Measurements from ENCODE around the gene CRYBG1. TPM values are rescaled to one million over a fixed set of nuclear protein-coding genes. Genes with fewer than 3 reads are reported as not detected.
A peak's percentile ranks its signal among the peaks of the same experiment; 100 is the strongest.

The CRYBG1 gene
- total RNA-seq, 2 experiments from 2014 or later: 34.9 to 36.8 TPM

GRCh38 chr6:106534004-106534403 is 173.5 kb downstream of the CRYBG1 start:
- Mint-ChIP-seq H3K9me3 (ENCODE audit: insufficient read depth) (no peaks in the 10 kb centered on the region), H3K4me3 (no peak overlapping the region), H3K4me1 (ENCODE audit: low read depth) (peaks cover 61% of the 10 kb centered on the region), H3K27ac (peak overlapping the region; percentile 58), H3K27me3 (ENCODE audit: low read depth) (no peaks in the 10 kb centered on the region), H3K36me3 (ENCODE audit: low read depth) (peaks cover 86% of the 10 kb centered on the region)
- ATAC-seq (no peak), DNase-seq (no peak)
- ChIA-PET POLR2A (interaction anchor here (1.9 to 2.6 kb wide), 4 partner anchors 9 to 23 kb away, joined by 6 to 25 read pairs (median 14); no protein-coding TSS in a partner anchor), CTCF (interaction anchor here (0.9 to 2.8 kb wide), 9 partner anchors 9 to 33 kb away, joined by 3 to 35 read pairs (median 4); no protein-coding TSS in a partner anchor)

GRCh38 chr6:106534564-106534982 is 174.1 kb downstream of the CRYBG1 start:
- ChIA-PET POLR2A (interaction anchor here (1.9 to 2.6 kb wide), 4 partner anchors 10 to 23 kb away, joined by 6 to 25 read pairs (median 14); no protein-coding TSS in a partner anchor), CTCF (interaction anchor here (0.9 to 2.8 kb wide), 10 partner anchors 9 to 32 kb away, joined by 3 to 35 read pairs (median 4); no protein-coding TSS in a partner anchor)
- Mint-ChIP-seq H3K4me1 (ENCODE audit: low read depth) (peaks cover 61% of the 10 kb centered on the region), H3K36me3 (ENCODE audit: low read depth) (peaks cover 86% of the 10 kb centered on the region), H3K4me3 (no peak overlapping the region), H3K27ac (peak overlapping the region; percentile 58), H3K27me3 (ENCODE audit: low read depth) (no peaks in the 10 kb centered on the region), H3K9me3 (ENCODE audit: insufficient read depth) (no peaks in the 10 kb centered on the region)
- ATAC-seq (no peak), DNase-seq (no peak)

- Mint-ChIP-seq H3K27ac (no peak overlapping the region), H3K4me1 (ENCODE audit: low read depth) (peaks cover 57% of the 10 kb centered on the region), H3K4me3 (no peak overlapping the region), H3K36me3 (ENCODE audit: low read depth) (peaks cover 83% of the 10 kb centered on the region), H3K27me3 (ENCODE audit: low read depth) (no peaks in the 10 kb centered on the region), H3K9me3 (ENCODE audit: insufficient read depth) (no peaks in the 10 kb centered on the region)
- ChIA-PET POLR2A (interaction anchor here (1.9 to 2.6 kb wide), 4 partner anchors 10 to 24 kb away, joined by 6 to 25 read pairs (median 14); no protein-coding TSS in a partner anchor), CTCF (interaction anchor here (0.9 to 2.8 kb wide), 8 partner anchors 10 to 32 kb away, joined by 3 to 35 read pairs (median 4); no protein-coding TSS in a partner anchor)
- ATAC-seq (no peak), DNase-seq (no peak)
Observed at GRCh38 chr6:106535012-106535411, 174.5 kb downstream of the CRYBG1 start.

GRCh38 chr6:106536357-106536756 is 175.8 kb downstream of the CRYBG1 start:
- CTCF ChIA-PET: interaction anchor here (1.2 to 2.3 kb wide), 4 partner anchors 14 to 72 kb away, joined by 3 to 12 read pairs (median 3); no protein-coding TSS in a partner anchor
- POLR2A ChIA-PET: no interaction called here
- H3K4me3 Mint-ChIP-seq: no peak overlapping the region
- H3K4me1 Mint-ChIP-seq (ENCODE audit: low read depth): peaks cover 50% of the 10 kb centered on the region
- ATAC-seq (no peak), DNase-seq (no peak)
- H3K27ac Mint-ChIP-seq: no peak overlapping the region
- H3K27me3 Mint-ChIP-seq (ENCODE audit: low read depth): no peaks in the 10 kb centered on the region
- peaks cover 77% of the 10 kb centered on the region for H3K36me3 Mint-ChIP-seq (ENCODE audit: low read depth)
- no peaks in the 10 kb centered on the region for H3K9me3 Mint-ChIP-seq (ENCODE audit: insufficient read depth)

- H3K27me3 Mint-ChIP-seq (ENCODE audit: low read depth): no peaks in the 10 kb centered on the region
- H3K27ac Mint-ChIP-seq: no peak overlapping the region
- DNase-seq: no peak
- H3K36me3 Mint-ChIP-seq (ENCODE audit: low read depth): peaks cover 76% of the 10 kb centered on the region
- H3K4me3 Mint-ChIP-seq: no peak overlapping the region
- peaks cover 50% of the 10 kb centered on the region for H3K4me1 Mint-ChIP-seq (ENCODE audit: low read depth)
- no peak for ATAC-seq
- H3K9me3 Mint-ChIP-seq (ENCODE audit: insufficient read depth): no peaks in the 10 kb centered on the region
- POLR2A ChIA-PET: no interaction called here
- CTCF ChIA-PET: interaction anchor here (0.7 to 2.3 kb wide), 5 partner anchors 13 to 71 kb away, joined by 3 to 12 read pairs (median 3); no protein-coding TSS in a partner anchor
Observed at GRCh38 chr6:106536851-106537250, 176.3 kb downstream of the CRYBG1 start.

- Mint-ChIP-seq H3K36me3 (ENCODE audit: low read depth) (peaks cover 71% of the 10 kb centered on the region), H3K4me3 (no peak overlapping the region), H3K27ac (peak overlapping the region; percentile 53), H3K9me3 (ENCODE audit: insufficient read depth) (no peaks in the 10 kb centered on the region), H3K27me3 (ENCODE audit: low read depth) (no peaks in the 10 kb centered on the region), H3K4me1 (ENCODE audit: low read depth) (peaks cover 50% of the 10 kb centered on the region)
- ATAC-seq: no peak
- ChIA-PET POLR2A (no interaction called here), CTCF (interaction anchor here (0.7 to 2.3 kb wide), 4 partner anchors 13 to 71 kb away, joined by 3 to 12 read pairs (median 3); no protein-coding TSS in a partner anchor)
- no peak for DNase-seq
Observed at GRCh38 chr6:106537662-106538061, 177.1 kb downstream of the CRYBG1 start.

GRCh38 chr6:106538145-106538544 is 177.6 kb downstream of the CRYBG1 start:
- POLR2A ChIA-PET: no interaction called here
- peaks cover 68% of the 10 kb centered on the region for H3K36me3 Mint-ChIP-seq (ENCODE audit: low read depth)

GRCh38 chr6:106539936-106540335 is 179.4 kb downstream of the CRYBG1 start:
- ChIA-PET CTCF (interaction anchor here (1.4 kb wide), 2 partner anchors 27 to 30 kb away, joined by 3 to 5 read pairs; no protein-coding TSS in a partner anchor), POLR2A (interaction anchor here (1.0 to 1.3 kb wide), 2 partner anchors 21 to 28 kb away, joined by 3 read pairs; no protein-coding TSS in a partner anchor)
- DNase-seq (no peak), ATAC-seq (no peak)
- Mint-ChIP-seq H3K27me3 (ENCODE audit: low read depth) (no peaks in the 10 kb centered on the region), H3K4me3 (no peak overlapping the region), H3K36me3 (ENCODE audit: low read depth) (peaks cover 68% of the 10 kb centered on the region), H3K9me3 (ENCODE audit: insufficient read depth) (no peaks in the 10 kb centered on the region), H3K27ac (no peak overlapping the region), H3K4me1 (ENCODE audit: low read depth) (peaks cover 30% of the 10 kb centered on the region)

More at GRCh38 chr6:106538145-106538544, 177.6 kb downstream of the CRYBG1 start:
- ATAC-seq: no peak
- Mint-ChIP-seq H3K27me3 (ENCODE audit: low read depth) (no peaks in the 10 kb centered on the region), H3K27ac (peak overlapping the region; percentile 53), H3K9me3 (ENCODE audit: insufficient read depth) (no peaks in the 10 kb centered on the region), H3K4me1 (ENCODE audit: low read depth) (peaks cover 46% of the 10 kb centered on the region), H3K4me3 (no peak overlapping the region)
- no peak for DNase-seq
- CTCF ChIA-PET: interaction anchor here (1.3 to 2.3 kb wide), 2 partner anchors 25 to 93 kb away, joined by 5 to 12 read pairs; no protein-coding TSS in a partner anchor

GRCh38 chr6:106540432-106540831 is 179.9 kb downstream of the CRYBG1 start:
- Mint-ChIP-seq H3K27ac (no peak overlapping the region), H3K4me1 (ENCODE audit: low read depth) (peaks cover 25% of the 10 kb centered on the region), H3K9me3 (ENCODE audit: insufficient read depth) (no peaks in the 10 kb centered on the region), H3K27me3 (ENCODE audit: low read depth) (no peaks in the 10 kb centered on the region), H3K4me3 (no peak overlapping the region), H3K36me3 (ENCODE audit: low read depth) (peaks cover 68% of the 10 kb centered on the region)
- no peak for DNase-seq
- CTCF ChIA-PET: interaction anchor here (1.4 kb wide), 2 partner anchors 27 to 31 kb away, joined by 3 to 5 read pairs; no protein-coding TSS in a partner anchor
- POLR2A ChIA-PET: interaction anchor here (1.3 kb wide), 1 partner anchor 21 kb away, joined by 3 read pairs; no protein-coding TSS in a partner anchor
- no peak for ATAC-seq

- H3K4me1 Mint-ChIP-seq (ENCODE audit: low read depth): peaks cover 24% of the 10 kb centered on the region
- POLR2A ChIA-PET: no interaction called here
- DNase-seq (no peak), ATAC-seq (no peak)
- H3K9me3 Mint-ChIP-seq (ENCODE audit: insufficient read depth): no peaks in the 10 kb centered on the region
- H3K36me3 Mint-ChIP-seq (ENCODE audit: low read depth): peaks cover 70% of the 10 kb centered on the region
- no peak overlapping the region for H3K4me3 Mint-ChIP-seq
- H3K27ac Mint-ChIP-seq: no peak overlapping the region
- CTCF ChIA-PET: interaction anchor here (1.4 kb wide), 1 partner anchor 31 kb away, joined by 5 read pairs; no protein-coding TSS in a partner anchor
- no peaks in the 10 kb centered on the region for H3K27me3 Mint-ChIP-seq (ENCODE audit: low read depth)
Observed at GRCh38 chr6:106540907-106541306, 180.4 kb downstream of the CRYBG1 start.

- Mint-ChIP-seq H3K27me3 (ENCODE audit: low read depth) (no peaks in the 10 kb centered on the region), H3K9me3 (ENCODE audit: insufficient read depth) (no peaks in the 10 kb centered on the region), H3K4me3 (no peak overlapping the region), H3K27ac (no peak overlapping the region), H3K4me1 (ENCODE audit: low read depth) (peaks cover 7% of the 10 kb centered on the region), H3K36me3 (ENCODE audit: low read depth) (peaks cover 76% of the 10 kb centered on the region)
- ATAC-seq (peak; percentile 36), DNase-seq (no peak)
- ChIA-PET POLR2A (interaction anchor here (2.3 kb wide), 1 partner anchor 12 kb away, joined by 7 read pairs; no protein-coding TSS in a partner anchor), CTCF (interaction anchor here (0.5 to 2.9 kb wide), 3 partner anchors 16 to 37 kb away, joined by 3 to 8 read pairs (median 7); no protein-coding TSS in a partner anchor)
Observed at GRCh38 chr6:106546261-106546690, 185.8 kb downstream of the CRYBG1 start.
